Measurements from ENCODE around the gene MORN3. TPM values are rescaled to one million over a fixed set of nuclear protein-coding genes. Genes with fewer than 3 reads are reported as not detected.
"Not testable (repeated sequence)": the region's sequence is repeated elsewhere in the genome, so short reads cannot be mapped to it uniquely, and the experiment has no call there.

Gene MORN3
- total RNA-seq, 2 donors from 2014 or later = not detected

DNA sequence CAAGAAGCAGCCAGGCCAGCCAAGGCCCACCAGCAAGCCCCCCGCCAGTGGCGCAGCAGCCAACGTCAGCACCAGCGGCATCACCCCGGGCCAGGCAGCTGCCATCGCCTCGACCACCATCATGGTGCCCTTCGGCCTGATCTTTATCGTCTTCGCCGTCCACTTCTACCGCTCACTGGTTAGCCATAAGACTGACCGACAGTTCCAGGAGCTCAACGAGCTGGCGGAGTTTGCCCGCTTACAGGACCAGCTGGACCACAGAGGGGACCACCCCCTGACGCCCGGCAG lies 28.2 kb downstream of the MORN3 start:
- Histone ChIP-seq H3K36me3 (no peaks in the 10 kb centered on the region), H3K4me3 (no peak overlapping the region), H3K27ac (no peak overlapping the region), H3K27me3 (no peaks in the 10 kb centered on the region), H3K4me1 (no peaks in the 10 kb centered on the region), H3K9ac (ENCODE audit: low read depth in 2 of 2, low read length in 2 of 2) (no peak overlapping the region), H3K9me3 (no peaks in the 10 kb centered on the region)
- DNase-seq = no peak
- TF ChIP-seq, protein P1, sequence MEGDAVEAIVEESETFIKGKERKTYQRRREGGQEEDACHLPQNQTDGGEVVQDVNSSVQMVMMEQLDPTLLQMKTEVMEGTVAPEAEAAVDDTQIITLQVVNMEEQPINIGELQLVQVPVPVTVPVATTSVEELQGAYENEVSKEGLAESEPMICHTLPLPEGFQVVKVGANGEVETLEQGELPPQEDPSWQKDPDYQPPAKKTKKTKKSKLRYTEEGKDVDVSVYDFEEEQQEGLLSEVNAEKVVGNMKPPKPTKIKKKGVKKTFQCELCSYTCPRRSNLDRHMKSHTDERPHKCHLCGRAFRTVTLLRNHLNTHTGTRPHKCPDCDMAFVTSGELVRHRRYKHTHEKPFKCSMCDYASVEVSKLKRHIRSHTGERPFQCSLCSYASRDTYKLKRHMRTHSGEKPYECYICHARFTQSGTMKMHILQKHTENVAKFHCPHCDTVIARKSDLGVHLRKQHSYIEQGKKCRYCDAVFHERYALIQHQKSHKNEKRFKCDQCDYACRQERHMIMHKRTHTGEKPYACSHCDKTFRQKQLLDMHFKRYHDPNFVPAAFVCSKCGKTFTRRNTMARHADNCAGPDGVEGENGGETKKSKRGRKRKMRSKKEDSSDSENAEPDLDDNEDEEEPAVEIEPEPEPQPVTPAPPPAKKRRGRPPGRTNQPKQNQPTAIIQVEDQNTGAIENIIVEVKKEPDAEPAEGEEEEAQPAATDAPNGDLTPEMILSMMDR (IDR thresholded peaks at IDR 0.05) = no peak
- intact Hi-C loops (cut with DNase I) = no loop called here

DNA sequence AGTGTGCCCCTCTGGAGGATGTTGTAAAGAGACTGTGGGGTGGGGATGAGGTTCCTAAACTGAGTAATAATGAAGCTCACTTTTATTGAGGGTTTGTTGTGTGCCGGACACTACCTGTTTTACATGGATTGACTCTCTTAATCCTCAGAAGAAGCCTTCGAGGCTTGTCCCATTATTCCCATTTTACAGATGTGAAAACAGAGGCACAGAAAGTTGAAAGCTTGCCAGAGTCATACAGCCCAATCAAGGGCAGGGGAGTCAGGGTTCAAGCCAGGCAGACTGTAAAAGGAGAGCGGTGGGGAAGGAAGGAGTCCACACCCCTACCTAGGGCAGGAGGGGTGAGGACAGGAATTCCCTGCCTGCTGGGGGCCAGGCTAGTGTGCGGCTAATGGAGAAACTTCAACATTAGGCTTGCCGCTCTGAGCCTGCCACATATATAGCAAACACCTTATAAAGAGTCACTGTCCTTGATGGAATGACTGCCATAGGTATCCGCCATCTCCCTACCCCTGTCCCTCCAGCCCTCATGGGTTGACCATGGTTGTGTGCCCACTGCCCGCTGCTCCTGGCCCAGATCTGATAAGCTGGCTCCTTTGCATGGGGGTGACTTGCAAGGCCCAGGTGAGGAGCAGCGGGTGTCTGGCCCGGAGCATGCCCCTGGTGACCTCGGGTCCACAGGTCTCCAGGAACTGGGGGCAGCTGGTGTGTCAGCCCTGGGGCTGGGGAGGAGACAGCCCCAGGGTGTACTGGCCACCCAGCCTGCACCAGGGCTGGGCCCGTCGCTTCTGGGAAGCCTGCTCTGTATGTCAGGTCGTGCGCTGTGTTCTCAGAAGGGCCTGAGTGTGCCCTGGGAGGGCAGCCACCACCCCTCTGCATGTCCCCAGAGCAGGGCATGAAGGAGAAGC lies 30.9 kb downstream of the MORN3 start:
- no peaks in the 10 kb centered on the region for H3K27me3 ChIP-seq
- intact Hi-C loops (cut with DNase I) = no loop called here
- H3K9ac ChIP-seq (ENCODE audit: low read depth in 2 of 2, low read length in 2 of 2) = no peak overlapping the region
- DNase-seq = no peak
- H3K9me3 ChIP-seq = no peaks in the 10 kb centered on the region
- no peaks in the 10 kb centered on the region for H3K36me3 ChIP-seq
- no peaks in the 10 kb centered on the region for H3K4me1 ChIP-seq
- H3K27ac ChIP-seq = no peak overlapping the region
- H3K4me3 ChIP-seq = no peak overlapping the region
- TF ChIP-seq, protein P1 (IDR thresholded peaks at IDR 0.05) = no peak

DNA sequence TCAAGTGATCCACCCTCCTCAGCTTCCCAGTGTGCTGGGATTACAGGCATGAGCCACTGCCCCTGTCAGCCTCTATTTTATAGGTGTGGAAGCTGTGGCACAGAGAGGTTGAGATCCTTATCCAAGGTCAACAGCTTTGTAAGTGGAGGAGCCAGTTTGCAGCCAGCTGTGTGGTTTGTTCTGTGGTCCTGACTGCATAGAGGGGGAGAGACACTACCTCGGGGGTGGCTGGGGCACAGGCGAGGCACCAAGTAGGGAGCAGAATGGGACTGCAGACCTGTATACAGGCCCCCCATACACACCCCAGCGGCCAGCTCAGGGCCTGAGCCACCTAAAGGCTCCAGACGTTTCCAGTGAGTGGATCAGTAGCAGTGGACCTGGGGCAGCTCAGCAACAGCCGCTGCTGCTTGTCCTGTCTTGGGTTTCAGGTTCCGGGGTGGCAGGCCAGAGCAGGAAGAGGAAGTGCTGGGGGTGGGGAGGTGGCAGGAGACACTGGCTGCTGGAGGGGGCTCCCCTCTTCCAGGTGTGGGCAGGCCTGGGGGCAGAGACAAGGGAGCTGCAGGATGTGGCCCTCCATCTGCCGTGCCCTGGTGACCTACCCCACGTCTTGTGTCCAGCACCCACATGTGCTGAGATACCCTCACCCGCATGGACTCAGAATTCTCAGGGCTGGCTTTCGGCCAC lies 32.1 kb downstream of the MORN3 start:
- intact Hi-C loops (cut with DNase I) = no loop called here
- Histone ChIP-seq H3K4me3 (no peak overlapping the region), H3K27me3 (no peaks in the 10 kb centered on the region), H3K9ac (ENCODE audit: low read depth in 2 of 2, low read length in 2 of 2) (no peak overlapping the region), H3K9me3 (no peaks in the 10 kb centered on the region), H3K4me1 (no peaks in the 10 kb centered on the region), H3K36me3 (no peaks in the 10 kb centered on the region), H3K27ac (no peak overlapping the region)
- TF ChIP-seq, protein P1 (IDR thresholded peaks at IDR 0.05) = no peak
- peak; percentile 36 for DNase-seq

DNA sequence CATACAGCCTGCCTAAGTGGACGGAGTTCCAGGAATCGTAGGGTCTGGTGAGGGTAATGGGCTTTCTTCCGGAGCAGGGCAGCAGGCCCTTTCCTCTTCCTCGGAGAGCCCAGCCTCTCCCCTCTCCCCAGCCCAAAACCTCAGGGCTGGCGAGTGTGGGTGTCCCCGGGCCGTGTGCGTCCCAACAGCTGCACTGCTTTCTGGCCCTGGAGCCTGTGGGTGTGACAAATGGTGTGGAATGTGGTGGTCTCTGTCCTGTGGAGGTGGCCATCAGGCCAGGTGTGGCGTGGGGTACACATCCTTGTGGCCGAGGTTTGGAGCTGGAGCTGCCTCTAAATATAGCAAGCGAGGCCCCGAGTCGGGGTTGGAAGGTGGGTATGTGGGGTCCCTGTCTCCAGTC lies 34.6 kb downstream of the MORN3 start:
- no peak overlapping the region for H3K27ac ChIP-seq
- intact Hi-C loops (cut with DNase I) = no loop called here
- no peaks in the 10 kb centered on the region for H3K9me3 ChIP-seq
- no peaks in the 10 kb centered on the region for H3K36me3 ChIP-seq
- no peak for DNase-seq
- H3K9ac ChIP-seq (ENCODE audit: low read depth in 2 of 2, low read length in 2 of 2) = no peak overlapping the region
- H3K4me3 ChIP-seq = no peak overlapping the region
- H3K27me3 ChIP-seq = no peaks in the 10 kb centered on the region
- H3K4me1 ChIP-seq = no peaks in the 10 kb centered on the region
- TF ChIP-seq, protein P1 (IDR thresholded peaks at IDR 0.05) = no peak

DNA sequence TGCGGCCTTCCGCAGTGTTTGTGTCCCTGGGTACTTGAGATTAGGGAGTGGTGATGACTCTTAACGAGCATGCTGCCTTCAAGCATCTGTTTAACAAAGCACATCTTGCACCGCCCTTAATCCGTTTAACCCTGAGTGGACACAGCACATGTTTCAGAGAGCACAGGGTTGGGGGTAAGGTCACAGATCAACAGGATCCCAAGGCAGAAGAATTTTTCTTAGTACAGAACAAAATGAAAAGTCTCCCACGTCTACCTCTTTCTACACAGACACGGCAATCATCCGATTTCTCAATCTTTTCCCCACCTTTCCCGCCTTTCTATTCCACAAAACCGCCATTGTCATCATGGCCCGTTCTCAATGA lies 35.6 kb downstream of the MORN3 start:
- H3K9me3 ChIP-seq; DNase-seq; H3K4me3 ChIP-seq; H3K27ac ChIP-seq; H3K27me3 ChIP-seq; H3K9ac ChIP-seq (ENCODE audit: low read depth in 2 of 2, low read length in 2 of 2); intact Hi-C loops (cut with DNase I); H3K36me3 ChIP-seq; H3K4me1 ChIP-seq: not testable (repeated sequence)
